Middle frontal gyrus (tissue), 1 donor: Measurements from ENCODE around the gene NFIB.

Experiments used
- DNase-seq: peaks from one replicate; pipeline ENCODE4 v3.0.0-alpha.2; 2015; ENCODE audit warnings: low spot score; ENCODE audit errors: extremely low spot score

NFIB gene

GRCh38 chr9:14345354-14346230, 31.7 kb upstream of the NFIB start:
- DNase-seq, result no peak

- no peak for DNase-seq
Observed at GRCh38 chr9:14344941-14345353, 31.0 kb upstream of the NFIB start.

GRCh38 chr9:14344053-14344524, 30.1 kb upstream of the NFIB start:
- peak; percentile 65 for DNase-seq

GRCh38 chr9:14343261-14344031, 29.5 kb upstream of the NFIB start:
- DNase-seq, result no peak

- DNase-seq, result no peak
Observed at GRCh38 chr9:14342736-14343135, 28.8 kb upstream of the NFIB start.

GRCh38 chr9:14341437-14342122, 27.6 kb upstream of the NFIB start:
- no peak for DNase-seq

GRCh38 chr9:14340994-14341393, 27.1 kb upstream of the NFIB start:
- no peak for DNase-seq

GRCh38 chr9:14340219-14340873, 26.4 kb upstream of the NFIB start:
- DNase-seq, result no peak

GRCh38 chr9:14339746-14340145, 25.8 kb upstream of the NFIB start:
- no peak for DNase-seq

- DNase-seq, result no peak
Observed at GRCh38 chr9:14337615-14338014, 23.7 kb upstream of the NFIB start.

GRCh38 chr9:14336244-14336643, 22.3 kb upstream of the NFIB start:
- no peak for DNase-seq

- no peak for DNase-seq
Observed at GRCh38 chr9:14331120-14331519, 17.2 kb upstream of the NFIB start.

- DNase-seq, result no peak
Observed at GRCh38 chr9:14327036-14327435, 13.1 kb upstream of the NFIB start.

GRCh38 chr9:14326264-14326826, 12.4 kb upstream of the NFIB start:
- peak; percentile 3 for DNase-seq

GRCh38 chr9:14325147-14325546, 11.2 kb upstream of the NFIB start:
- no peak for DNase-seq

GRCh38 chr9:14323985-14324650, 10.2 kb upstream of the NFIB start:
- no peak for DNase-seq

GRCh38 chr9:14323083-14323971, 9.4 kb upstream of the NFIB start:
- DNase-seq, result peak; percentile 3

- peak; percentile 81 for DNase-seq
Observed at GRCh38 chr9:14322211-14323082, 8.5 kb upstream of the NFIB start.
